EH (cell line): ENCODE results near the gene ECE2.
"Not testable (repeated sequence)": the region's sequence is repeated elsewhere in the genome, so short reads cannot be mapped to it uniquely, and the experiment has no call there.

Source experiments
- DNase-seq: peaks from one replicate; pipeline ENCODE4 v3.0.0-alpha.2; 2015; ENCODE audit warnings: low read depth

ECE2 gene

GRCh38 chr3:184267249-184267648 lies 8.6 kb upstream of the ECE2 start:
- not testable (repeated sequence) for DNase-seq

GRCh38 chr3:184272269-184272668 lies 3.6 kb upstream of the ECE2 start:
- no peak for DNase-seq

- DNase-seq = no peak
These were observed 481 bp upstream of the ECE2 start for GRCh38 chr3:184275381-184275701.

GRCh38 chr3:184277366-184277765 lies 1.5 kb downstream of the ECE2 start:
- DNase-seq = no peak

GRCh38 chr3:184282941-184283340 lies 7.1 kb downstream of the ECE2 start:
- no peak for DNase-seq

GRCh38 chr3:184283681-184284080 lies 7.9 kb downstream of the ECE2 start:
- no peak for DNase-seq

GRCh38 chr3:184284696-184285095 lies 8.9 kb downstream of the ECE2 start:
- peak; percentile 85 for DNase-seq

- DNase-seq = peak; percentile 62
These were observed 13.7 kb downstream of the ECE2 start for GRCh38 chr3:184289426-184289938.

- no peak for DNase-seq
These were observed 14.5 kb downstream of the ECE2 start for GRCh38 chr3:184290331-184290730.

- no peak for DNase-seq
These were observed 15.4 kb downstream of the ECE2 start for GRCh38 chr3:184291044-184291737.

- no peak for DNase-seq
These were observed 16.1 kb downstream of the ECE2 start for GRCh38 chr3:184291738-184292445.

GRCh38 chr3:184295771-184296170 lies 19.9 kb downstream of the ECE2 start:
- no peak for DNase-seq

- DNase-seq = no peak
These were observed 20.8 kb downstream of the ECE2 start for GRCh38 chr3:184296616-184297015.

- DNase-seq = peak; percentile 97
These were observed 23.1 kb downstream of the ECE2 start, which contains the start of gene PSMD2 for GRCh38 chr3:184298759-184299487. PSMD2 (plus strand) TSS chr3:184299241; CDS start chr3:184299267, 26 bp downstream.

- peak; percentile 71 for DNase-seq
These were observed 23.9 kb downstream of the ECE2 start for GRCh38 chr3:184299488-184300377.

- DNase-seq = peak; percentile 66
These were observed 24.5 kb downstream of the ECE2 start for GRCh38 chr3:184300378-184300720.

GRCh38 chr3:184305577-184305976 lies 29.8 kb downstream of the ECE2 start:
- peak; percentile 37 for DNase-seq

GRCh38 chr3:184306341-184306972 lies 30.6 kb downstream of the ECE2 start:
- DNase-seq = no peak

GRCh38 chr3:184307915-184308314 lies 32.1 kb downstream of the ECE2 start:
- DNase-seq = no peak

GRCh38 chr3:184308744-184309143 lies 32.9 kb downstream of the ECE2 start:
- DNase-seq = no peak

- no peak for DNase-seq
These were observed 35.8 kb downstream of the ECE2 start for GRCh38 chr3:184311633-184312032.

GRCh38 chr3:184314363-184314699 lies 38.5 kb downstream of the ECE2 start, which contains the start of gene EIF4G1:
EIF4G1 (plus strand) TSS chr3:184314606; CDS start chr3:184315797, 1,191 bp downstream.
- peak; percentile 95 for DNase-seq
